NCI-H446 treated with DMSO at 0.1 percent for 48 hours (cell line): Measurements from ENCODE around the gene OR4C3.
"Not testable (repeated sequence)": the region's sequence is repeated elsewhere in the genome, so short reads cannot be mapped to it uniquely, and the experiment has no call there.

Source experiments
- DNase-seq: peaks from one replicate; lab custom pipeline; 2025; lab: John Stamatoyannopoulos, UW

The OR4C3 gene

DNA sequence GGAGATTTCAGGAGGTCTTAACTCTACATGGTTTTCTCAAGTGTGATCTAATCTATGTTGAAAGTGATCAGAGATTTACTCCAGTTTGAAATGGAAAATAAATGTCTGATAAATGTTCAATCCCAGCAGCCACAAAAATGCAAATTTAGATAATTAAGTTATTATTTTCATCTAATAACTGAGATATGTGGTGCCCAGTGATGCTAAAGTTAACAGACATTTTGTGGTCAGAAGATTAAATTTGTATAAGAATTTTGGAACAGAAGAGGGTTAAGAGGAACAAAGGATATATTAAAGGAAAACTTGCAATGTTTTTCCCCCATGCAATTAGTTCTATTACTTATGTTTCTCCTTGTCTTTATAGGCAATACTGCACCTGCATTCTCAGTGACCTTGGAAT, at the start of gene OR4C3:
Gene OR4C3 (plus strand): TSS at position 301 of the 400 bp plus-strand sequence. CDS start 102 bp downstream, outside the sequence.
- DNase-seq, result not testable (repeated sequence)

DNA sequence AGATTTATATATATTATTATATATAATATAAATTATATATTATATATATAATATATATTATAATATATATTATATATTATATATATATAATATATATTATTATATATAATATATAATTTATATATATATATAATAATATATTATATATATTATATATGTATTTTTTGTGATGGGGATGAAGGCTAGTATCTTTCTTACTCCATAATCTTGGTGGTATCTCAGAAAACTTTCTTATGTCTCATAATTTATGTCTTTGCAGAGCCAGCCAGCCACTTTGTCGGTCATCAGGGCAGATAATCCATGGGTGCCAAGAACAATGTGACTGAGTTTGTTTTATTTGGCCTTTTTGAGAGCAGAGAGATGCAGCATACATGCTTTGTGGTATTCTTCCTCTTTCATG, 18.8 kb upstream of the OR4C3 start, which contains the start of gene OR4S1:
Gene OR4S1 (plus strand): TSS at position 301 of the 400 bp plus-strand sequence. CDS start 0 bp downstream, at position 301.
- no peak for DNase-seq

DNA sequence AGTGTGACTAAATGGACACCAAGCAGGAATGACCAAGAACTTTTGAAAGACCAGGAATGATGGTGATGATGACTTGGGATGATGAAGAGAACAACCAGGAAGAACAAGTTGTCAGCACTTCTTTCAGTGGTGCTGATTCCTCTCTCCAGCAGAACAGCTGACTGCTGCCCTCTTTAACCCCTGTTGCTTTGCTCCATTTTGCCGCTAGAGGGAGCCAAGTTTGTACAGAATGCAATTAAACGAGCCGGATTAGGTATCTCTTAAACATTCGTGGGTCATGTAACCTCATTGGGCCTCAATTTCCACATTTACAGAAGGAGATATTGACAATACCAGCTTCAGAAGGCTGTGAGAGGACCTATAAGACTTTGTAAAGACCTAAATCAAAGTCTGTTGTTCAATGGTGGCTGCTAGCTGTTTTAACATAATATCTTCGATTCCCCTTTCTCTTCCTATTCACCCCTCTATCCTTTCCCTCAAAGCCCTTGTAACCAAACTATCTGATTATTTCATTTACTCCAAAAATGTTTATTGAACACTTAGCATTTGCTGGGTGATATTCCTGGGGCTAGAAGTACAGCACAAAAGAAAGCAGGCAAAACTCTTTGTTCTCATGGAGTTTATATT, 16.8 kb upstream of the OR4C3 start:
- DNase-seq, result no peak

DNA sequence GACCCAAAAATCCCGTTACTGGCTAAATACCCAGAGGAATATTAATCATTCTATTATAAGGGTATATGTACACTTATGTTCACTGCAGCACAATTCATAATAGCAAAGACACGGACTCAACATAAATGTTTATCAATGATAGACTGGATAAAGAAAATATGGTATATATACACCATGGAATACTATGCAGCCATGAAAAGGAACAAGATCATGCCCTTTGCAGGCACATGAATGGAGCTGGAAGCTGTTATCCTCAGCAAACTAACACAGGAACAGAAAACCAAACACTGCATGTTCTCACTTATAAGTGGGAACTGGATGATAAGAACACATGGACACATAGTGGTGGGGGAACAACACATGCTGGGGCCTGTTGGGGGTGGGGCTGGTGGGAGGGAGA, 11.1 kb upstream of the OR4C3 start:
- DNase-seq, result not testable (repeated sequence)

DNA sequence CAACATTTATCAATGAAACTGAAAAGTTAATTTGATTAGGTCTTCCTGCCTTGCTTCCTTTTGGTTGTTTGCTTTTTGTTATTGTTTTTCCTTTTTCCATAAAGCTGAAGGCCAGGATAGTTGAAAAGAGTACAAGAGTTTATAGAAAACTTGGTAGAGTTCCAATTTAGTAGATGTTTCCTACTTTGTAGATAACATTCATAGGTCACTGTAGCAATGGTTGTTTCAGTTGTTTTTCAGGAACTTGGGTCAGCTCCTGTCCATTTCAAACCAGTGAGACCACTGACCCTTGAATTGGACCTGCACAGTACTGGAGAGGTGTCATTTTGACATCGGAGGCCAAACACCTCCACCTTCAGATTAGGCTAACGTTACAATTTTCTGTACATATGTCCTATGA, 4.9 kb upstream of the OR4C3 start:
- not testable (repeated sequence) for DNase-seq

DNA sequence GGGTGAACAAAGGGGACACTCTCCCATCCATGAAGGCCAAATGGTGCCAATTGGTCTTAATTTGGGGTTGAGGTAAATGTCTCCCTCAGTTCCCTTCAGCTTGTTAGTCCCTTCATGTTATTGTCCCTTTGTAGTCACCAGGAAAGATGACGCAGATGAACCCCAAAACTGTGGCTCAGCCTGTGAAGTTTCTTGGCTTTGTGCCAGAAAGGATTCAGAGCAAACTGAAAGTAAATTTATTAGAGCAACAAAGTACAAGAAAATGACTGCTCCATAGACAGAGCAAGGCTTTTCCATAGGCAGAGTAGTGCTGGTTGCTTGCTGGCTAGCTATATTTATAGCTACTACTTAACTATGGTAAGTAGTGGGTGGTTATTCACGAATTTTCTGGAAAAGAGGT, 16.7 kb downstream of the OR4C3 start:
- no peak for DNase-seq

DNA sequence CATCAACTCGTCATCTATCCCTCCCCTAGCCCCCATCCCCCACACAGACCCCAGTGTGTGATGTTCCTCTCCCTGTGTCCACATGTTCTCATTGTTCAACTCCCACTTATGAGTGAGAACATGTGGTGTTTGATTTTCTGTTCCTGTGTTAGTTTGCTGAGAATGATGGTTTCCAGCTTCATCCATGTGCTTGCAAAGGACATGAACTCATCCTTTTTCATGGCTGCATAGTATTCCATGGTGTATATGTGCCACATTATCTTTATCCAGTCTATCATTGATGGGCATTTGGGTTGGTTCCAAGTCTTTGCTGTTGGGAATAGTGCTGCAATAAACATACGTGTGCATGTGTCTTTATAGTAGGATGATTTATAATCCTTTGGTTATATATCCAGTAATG, 17.8 kb downstream of the OR4C3 start:
- not testable (repeated sequence) for DNase-seq

DNA sequence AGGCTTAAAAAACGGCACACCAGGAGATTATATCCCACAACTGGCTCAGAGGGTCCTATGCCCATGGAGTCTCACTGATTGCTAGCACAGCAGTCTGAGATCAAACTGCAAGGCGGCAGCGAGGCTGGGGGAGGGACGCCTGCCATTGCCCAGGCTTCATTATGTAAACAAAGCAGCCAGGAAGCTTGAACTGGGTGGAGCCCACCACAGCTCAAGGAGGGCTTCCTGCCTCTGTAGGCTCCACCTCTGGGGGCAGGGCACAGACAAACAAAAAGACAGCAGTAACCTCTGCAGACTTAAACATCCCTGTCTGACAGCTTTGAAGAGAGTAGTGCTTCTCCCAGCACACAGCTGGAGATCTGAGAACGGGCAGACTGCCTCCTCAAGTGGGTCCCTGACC, 21.6 kb downstream of the OR4C3 start:
- not testable (repeated sequence) for DNase-seq

DNA sequence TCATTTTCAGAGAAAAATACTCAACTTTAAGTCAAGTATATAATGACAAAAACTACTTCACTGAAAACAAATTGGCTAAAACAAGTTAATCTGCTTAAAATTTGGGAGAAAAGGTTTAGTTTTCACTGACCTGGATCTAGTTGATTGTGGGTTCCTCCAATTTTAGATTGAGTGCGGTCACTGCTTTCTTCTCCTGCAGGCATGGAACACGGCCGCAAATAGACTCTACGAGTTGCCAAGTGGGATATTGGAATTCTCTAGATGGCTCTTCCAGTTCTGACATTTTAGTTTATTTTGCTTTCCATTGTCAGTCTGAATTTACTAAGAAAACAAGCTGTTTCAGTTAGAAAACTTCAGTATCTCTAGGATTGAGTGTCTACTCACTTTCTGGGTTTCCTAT, 29.3 kb downstream of the OR4C3 start:
- DNase-seq, result no peak

DNA sequence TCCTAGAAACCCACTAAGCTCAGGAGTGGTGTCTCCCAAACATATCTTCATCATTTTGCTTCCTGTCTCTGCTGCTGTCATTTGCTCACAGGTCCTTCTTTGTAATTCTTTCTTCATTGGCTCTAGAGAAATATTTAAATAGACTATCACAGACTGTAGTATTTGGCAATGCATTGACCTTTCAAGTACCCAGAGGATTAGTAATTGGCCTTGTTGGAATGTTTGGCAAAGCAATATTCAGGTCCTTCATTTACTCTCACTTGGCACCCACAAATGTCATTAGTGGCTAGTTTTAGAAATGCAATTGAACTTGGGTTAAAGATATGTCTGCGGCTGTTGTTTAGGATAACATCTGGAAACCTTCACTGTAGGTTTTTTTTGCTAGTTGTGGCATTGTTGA, 30.0 kb downstream of the OR4C3 start:
- no peak for DNase-seq

DNA sequence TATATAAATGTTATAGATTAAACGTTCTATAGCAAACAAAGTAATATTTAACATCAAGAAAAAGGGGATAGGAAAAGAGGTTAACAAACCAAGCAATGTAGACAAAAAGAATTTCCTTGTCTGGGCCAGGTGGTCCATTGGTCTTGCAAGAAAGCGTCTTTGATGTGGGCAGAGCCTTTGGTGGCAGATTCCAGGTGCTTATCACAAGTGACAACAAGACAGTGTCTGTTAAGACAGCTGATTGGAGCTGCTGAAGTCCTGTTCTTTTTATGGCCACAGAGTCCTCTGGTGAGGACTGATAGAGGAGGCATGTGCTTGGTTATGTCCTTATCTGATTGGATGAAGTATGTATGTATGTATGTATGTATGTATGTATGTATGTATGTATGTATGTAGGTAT, 36.6 kb downstream of the OR4C3 start:
- DNase-seq, result not testable (repeated sequence)

DNA sequence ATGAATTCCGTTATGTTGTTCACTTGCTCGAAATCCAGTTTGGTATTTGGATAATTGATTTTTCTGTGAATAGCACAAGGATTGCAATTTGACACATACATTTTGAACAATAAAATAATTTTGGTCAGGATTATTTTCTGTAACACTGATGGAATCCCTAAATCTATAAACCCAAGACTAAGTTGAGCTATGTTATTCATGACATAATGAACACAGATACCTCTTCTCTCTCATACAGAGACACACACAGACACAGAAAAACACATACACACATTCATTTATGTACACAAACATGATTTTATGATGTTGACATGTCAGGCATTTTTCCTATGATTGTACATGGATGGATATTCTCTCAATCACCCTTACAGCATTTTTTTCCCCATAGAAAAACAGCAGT, 41.6 kb downstream of the OR4C3 start, which contains the start of gene OR4C5:
Gene OR4C5 (minus strand): TSS at position 101 of the 400 bp plus-strand sequence. CDS start 0 bp downstream, at position 101.
- no peak for DNase-seq
